Activated B cell treated with CpG ODN at 0.5 μM for 24 hours (primary cell): Measurements from ENCODE around the gene CHKB. TPM values are rescaled to one million over a fixed set of nuclear protein-coding genes. Genes with fewer than 3 reads are reported as not detected.
"Not testable (repeated sequence)": the region's sequence is repeated elsewhere in the genome, so short reads cannot be mapped to it uniquely, and the experiment has no call there.

Experiments used
- ATAC-seq: fragments of 200-7000 bp; cut with Tn5 transposase; one replicate; pipeline ENCODE4 v1.10.0; 2021; ENCODE audit warnings: low read depth, mild to moderate bottlenecking, moderate library complexity
- CTCF ChIA-PET: fragments of 350-600 bp; sonication (Branson Sonifier 250); formaldehyde crosslinking; loops from one replicate; lab custom pipeline; 2021; ENCODE audit warnings: antibody characterized with exemption; lab: Charles Lee
- POLR2A ChIA-PET: fragments of 350-600 bp; sonication (Branson Sonifier 250); formaldehyde crosslinking; loops from one replicate; lab custom pipeline; 2021; ENCODE audit warnings: antibody characterized with exemption; lab: Charles Lee
- DNase-seq: peaks from one replicate; pipeline ENCODE4 v3.0.0; 2022
- H3K27ac Mint-ChIP-seq: one replicate; pipeline ENCODE4 v1.8.0; 2020; ENCODE audit warnings: mixed read lengths
- H3K27me3 Mint-ChIP-seq: one replicate; pipeline ENCODE4 v1.8.0; 2021; ENCODE audit warnings: mixed read lengths
- H3K36me3 Mint-ChIP-seq: one replicate; pipeline ENCODE4 v1.8.0; 2021; ENCODE audit warnings: low read depth, mixed read lengths
- H3K4me1 Mint-ChIP-seq: one replicate; pipeline ENCODE4 v1.8.0; 2021; ENCODE audit warnings: mixed read lengths
- H3K4me3 Mint-ChIP-seq: one replicate; pipeline ENCODE4 v1.8.0; 2020; ENCODE audit warnings: mild to moderate bottlenecking, mixed read lengths
- H3K9me3 Mint-ChIP-seq: one replicate; pipeline ENCODE4 v1.8.0; 2020; ENCODE audit warnings: mixed read lengths
- intact Hi-C: fragments of 100-400 bp; cut with micrococcal nuclease; formaldehyde crosslinking; loops from one replicate; pipeline ENCODE4 v1.15.1; 2024
- total RNA-seq: library from RNA; stranded (reverse); gene quantifications from 2 replicates; pipeline ENCODE4 v1.2.3, GENCODE V29; 2022
- TF ChIP-seq, protein P1 (sequence below): fragments of 200-600 bp; IDR thresholded peaks from one replicate; pipeline ENCODE4 v1.8.0; 2022; ENCODE audit warnings: antibody characterized with exemption, mild to moderate bottlenecking

Gene CHKB
- total RNA-seq, 1 donor from 2014 or later, result 158 TPM

DNA sequence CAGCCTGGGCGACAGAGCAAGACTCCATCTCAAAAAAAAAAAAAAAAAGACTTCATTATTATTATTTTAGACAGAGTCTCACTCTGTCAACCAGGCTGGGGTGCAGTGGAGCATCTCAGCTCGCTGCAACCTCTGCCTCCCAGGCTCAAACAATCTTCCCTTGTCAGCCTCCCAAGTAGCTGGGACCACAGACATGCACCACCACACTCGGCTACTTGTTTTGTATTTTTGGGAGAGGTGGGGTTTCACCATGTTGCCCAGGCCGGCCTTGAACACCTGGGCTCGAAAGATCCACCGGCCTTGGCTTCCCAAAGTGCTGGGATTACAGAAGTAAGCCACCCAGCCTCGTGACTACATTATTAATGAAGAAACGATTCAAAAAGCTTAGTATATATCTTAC lies 47.5 kb downstream of the CHKB start:
- Mint-ChIP-seq H3K27ac (peak overlapping the region; percentile 99), H3K27me3 (no peaks in the 10 kb centered on the region), H3K9me3 (no peaks in the 10 kb centered on the region), H3K4me1 (peaks cover 61% of the 10 kb centered on the region), H3K36me3 (peaks cover 4% of the 10 kb centered on the region), H3K4me3 (peak overlapping the region; percentile 63)
- ATAC-seq (no peak), DNase-seq (no peak)
- ChIA-PET CTCF (interaction anchor here (1.0 to 1.7 kb wide), 2 partner anchors 9 to 11 kb away, joined by 4 to 6 read pairs; partner anchors contain the start of gene SCO2), POLR2A (interaction anchor here (0.6 to 13.6 kb wide), 6 partner anchors 10 to 241 kb away, joined by 3 to 946 read pairs (median 5); partner anchors contain the start of genes KLHDC7B, SCO2 and SYCE3)
- TF ChIP-seq, protein P1, sequence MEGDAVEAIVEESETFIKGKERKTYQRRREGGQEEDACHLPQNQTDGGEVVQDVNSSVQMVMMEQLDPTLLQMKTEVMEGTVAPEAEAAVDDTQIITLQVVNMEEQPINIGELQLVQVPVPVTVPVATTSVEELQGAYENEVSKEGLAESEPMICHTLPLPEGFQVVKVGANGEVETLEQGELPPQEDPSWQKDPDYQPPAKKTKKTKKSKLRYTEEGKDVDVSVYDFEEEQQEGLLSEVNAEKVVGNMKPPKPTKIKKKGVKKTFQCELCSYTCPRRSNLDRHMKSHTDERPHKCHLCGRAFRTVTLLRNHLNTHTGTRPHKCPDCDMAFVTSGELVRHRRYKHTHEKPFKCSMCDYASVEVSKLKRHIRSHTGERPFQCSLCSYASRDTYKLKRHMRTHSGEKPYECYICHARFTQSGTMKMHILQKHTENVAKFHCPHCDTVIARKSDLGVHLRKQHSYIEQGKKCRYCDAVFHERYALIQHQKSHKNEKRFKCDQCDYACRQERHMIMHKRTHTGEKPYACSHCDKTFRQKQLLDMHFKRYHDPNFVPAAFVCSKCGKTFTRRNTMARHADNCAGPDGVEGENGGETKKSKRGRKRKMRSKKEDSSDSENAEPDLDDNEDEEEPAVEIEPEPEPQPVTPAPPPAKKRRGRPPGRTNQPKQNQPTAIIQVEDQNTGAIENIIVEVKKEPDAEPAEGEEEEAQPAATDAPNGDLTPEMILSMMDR, result no peak
- intact Hi-C loops, result no loop called here

DNA sequence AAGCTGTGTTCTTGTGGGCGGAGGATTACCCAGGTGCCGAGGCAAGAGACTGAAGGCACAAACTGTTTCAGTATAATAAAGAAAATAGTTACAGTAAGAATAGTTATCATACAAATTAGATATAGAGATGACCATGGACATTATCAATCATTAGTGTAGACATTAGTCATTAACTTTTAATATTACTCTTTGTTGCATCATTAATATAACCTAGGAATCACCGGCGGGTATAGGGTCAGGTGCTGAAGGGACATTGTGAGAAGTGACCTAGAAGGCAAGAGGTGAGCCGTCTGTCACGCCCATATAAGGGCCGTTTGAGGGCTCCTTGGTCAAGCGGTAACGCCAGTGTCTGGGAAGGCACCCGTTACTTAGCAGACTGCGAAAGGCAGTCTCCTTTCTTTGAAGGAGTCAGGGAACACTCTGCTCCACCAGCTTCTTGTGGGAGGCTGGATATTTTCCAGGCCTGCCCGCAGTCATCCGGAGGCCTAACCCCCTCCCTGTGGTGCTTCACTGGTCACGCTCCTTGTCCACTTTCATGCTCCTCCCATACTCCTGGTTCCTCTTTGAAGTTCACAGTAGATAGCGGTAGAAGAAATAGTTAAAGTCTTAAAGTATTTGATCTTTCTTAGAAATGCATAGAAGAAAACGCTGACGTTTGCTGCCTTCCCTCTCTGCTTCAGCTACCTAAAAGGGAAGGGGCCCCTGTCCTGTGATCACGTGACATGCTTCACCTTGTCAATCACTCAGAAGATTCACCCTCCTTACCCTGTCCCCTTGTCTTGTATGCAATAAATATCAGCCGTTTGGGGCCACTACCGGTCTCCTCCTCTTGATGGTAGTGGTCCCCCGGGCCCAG lies 48.6 kb downstream of the CHKB start:
- DNase-seq, H3K27me3 Mint-ChIP-seq, H3K9me3 Mint-ChIP-seq, H3K36me3 Mint-ChIP-seq, ATAC-seq, intact Hi-C loops: not testable (repeated sequence)
- Mint-ChIP-seq H3K27ac (peak overlapping the region; percentile 99), H3K4me1 (peaks cover 52% of the 10 kb centered on the region), H3K4me3 (peak overlapping the region; percentile 66)
- CTCF ChIA-PET, result interaction anchor here (0.8 to 1.7 kb wide), 2 partner anchors 8 kb away, joined by 3 to 6 read pairs; partner anchors contain the start of gene SCO2
- POLR2A ChIA-PET, result interaction anchor here (0.6 to 13.6 kb wide), 8 partner anchors 9 to 361 kb away, joined by 3 to 946 read pairs (median 24); partner anchors contain the start of genes KLHDC7B, SCO2 and SYCE3

GRCh38 chr22:50532824-50533796 lies 49.5 kb downstream of the CHKB start:
- peak overlapping the region; percentile 99 for H3K27ac Mint-ChIP-seq
- peak overlapping the region; percentile 92 for H3K4me3 Mint-ChIP-seq
- intact Hi-C loops, result no loop called here
- DNase-seq (no peak), ATAC-seq (no peak)
- TF ChIP-seq, protein P1, result no peak
- no peaks in the 10 kb centered on the region for H3K27me3 Mint-ChIP-seq
- H3K36me3 Mint-ChIP-seq, result peaks cover 7% of the 10 kb centered on the region
- peaks cover 53% of the 10 kb centered on the region for H3K4me1 Mint-ChIP-seq
- H3K9me3 Mint-ChIP-seq, result no peaks in the 10 kb centered on the region
- ChIA-PET CTCF (interaction anchor here (1.7 kb wide), 1 partner anchor 7 kb away, joined by 6 read pairs; the partner anchor contains the start of gene SCO2), POLR2A (interaction anchor here (0.5 to 13.6 kb wide), 8 partner anchors 8 to 87 kb away, joined by 3 to 946 read pairs (median 33); partner anchors contain the start of genes CHKB, KLHDC7B, LMF2 and NCAPH2)

GRCh38 chr22:50531962-50532674 lies 50.5 kb downstream of the CHKB start:
- no peaks in the 10 kb centered on the region for H3K9me3 Mint-ChIP-seq
- no peaks in the 10 kb centered on the region for H3K27me3 Mint-ChIP-seq
- intact Hi-C loops, result loop anchor here (1.0 to 2.0 kb wide), 6 partner anchors 7 to 341 kb away; partner anchors contain the start of genes CHKB, SBF1 and SYCE3
- peak overlapping the region; percentile 99 for H3K27ac Mint-ChIP-seq
- no peak for DNase-seq
- CTCF ChIA-PET, result interaction anchor here (0.7 to 1.4 kb wide), 4 partner anchors 8 to 31 kb away, joined by 3 to 4 read pairs (median 3); partner anchors contain the start of gene SYCE3
- H3K36me3 Mint-ChIP-seq, result peaks cover 10% of the 10 kb centered on the region
- POLR2A ChIA-PET, result interaction anchor here (0.7 to 13.6 kb wide), 12 partner anchors 7 to 341 kb away, joined by 3 to 946 read pairs (median 12); partner anchors contain the start of genes CHKB, KLHDC7B, LMF2 and NCAPH2
- ATAC-seq, result no peak
- H3K4me1 Mint-ChIP-seq, result peaks cover 54% of the 10 kb centered on the region
- TF ChIP-seq, protein P1, result no peak
- peak overlapping the region; percentile 92 for H3K4me3 Mint-ChIP-seq
